Neural progenitor cell (in vitro differentiated cells): ENCODE measurements around the gene VWA8. TPM values are rescaled to one million over a fixed set of nuclear protein-coding genes. Genes with fewer than 3 reads are reported as not detected.

Experiments used
- DNase-seq: peaks from one replicate; pipeline ENCODE4 v3.0.0-alpha.2; 2016; ENCODE audit warnings: low spot score
- H2AFZ ChIP-seq: fragments of 200-600 bp; sonication (generic); replicated peaks from 2 replicates; pipeline ENCODE4 v1.6.1; 2016; ENCODE audit warnings: antibody characterized with exemption
- H3F3A ChIP-seq: fragments of 200-600 bp; sonication (generic); 2 replicates; pipeline ENCODE4 v1.6.1; 2016; ENCODE audit warnings: antibody characterized with exemption, low read depth
- H3K27ac ChIP-seq: fragments of 200-600 bp; sonication (generic); 2 replicates; pipeline ENCODE4 v1.5.1; 2016; ENCODE audit warnings: mild to moderate bottlenecking
- H3K27me3 ChIP-seq: fragments of 200-600 bp; sonication (generic); 2 replicates; pipeline ENCODE4 v1.6.1; 2016; ENCODE audit warnings: mild to moderate bottlenecking, moderate library complexity
- H3K36me3 ChIP-seq: fragments of 200-600 bp; sonication (generic); 2 replicates; pipeline ENCODE4 v1.5.1; 2016
- H3K4me1 ChIP-seq: fragments of 200-600 bp; sonication (generic); 2 replicates; pipeline ENCODE4 v1.6.1; 2016; ENCODE audit warnings: mixed run types
- H3K4me2 ChIP-seq: fragments of 200-600 bp; sonication (generic); 2 replicates; pipeline ENCODE4 v1.6.1; 2016
- H3K4me3 ChIP-seq: fragments of 200-600 bp; sonication (generic); 2 replicates; pipeline ENCODE4 v1.5.1; 2016
- H3K79me2 ChIP-seq: fragments of 200-600 bp; sonication (generic); 2 replicates; pipeline ENCODE4 v1.6.1; 2016; ENCODE audit warnings: low read depth
- H3K9ac ChIP-seq: fragments of 200-600 bp; sonication (generic); 2 replicates; pipeline ENCODE4 v1.6.1; 2016
- H3K9me3 ChIP-seq: fragments of 200-600 bp; sonication (generic); 2 replicates; pipeline ENCODE4 v1.5.1; 2016; ENCODE audit warnings: low read depth
- H4K20me1 ChIP-seq: fragments of 200-600 bp; sonication (generic); 2 replicates; pipeline ENCODE4 v1.6.1; 2016; ENCODE audit warnings: low read depth
- H3K27ac Mint-ChIP-seq: 3 replicates; pipeline ENCODE4 v1.8.0; 2021; ENCODE audit warnings: mixed read lengths
- H3K27me3 Mint-ChIP-seq: 2 replicates; pipeline ENCODE4 v1.8.0; 2022; ENCODE audit warnings: low read depth, mild to moderate bottlenecking, inconsistent platforms, moderate library complexity, mixed read lengths; ENCODE audit not compliant: insufficient read depth
- H3K36me3 Mint-ChIP-seq: 3 replicates; pipeline ENCODE4 v1.8.0; 2021; ENCODE audit warnings: mixed read lengths
- H3K4me1 Mint-ChIP-seq: 3 replicates; pipeline ENCODE4 v1.8.0; 2021; ENCODE audit warnings: mixed read lengths
- H3K4me3 Mint-ChIP-seq: 3 replicates; pipeline ENCODE4 v1.8.0; 2021; ENCODE audit warnings: mild to moderate bottlenecking, moderate library complexity, mixed read lengths
- H3K9me3 Mint-ChIP-seq: 3 replicates; pipeline ENCODE4 v1.8.0; 2020; ENCODE audit warnings: mixed read lengths
- CTCF ChIP-seq: fragments of 200-600 bp; sonication (generic); IDR thresholded peaks from 2 replicates; pipeline ENCODE4 v1.5.1; 2017; ENCODE audit warnings: antibody characterized with exemption, mild to moderate bottlenecking
- EZH2 ChIP-seq: fragments of 200-600 bp; sonication (generic); IDR thresholded peaks from 2 replicates; pipeline ENCODE4 v1.6.1; 2017; ENCODE audit warnings: antibody characterized with exemption, mild to moderate bottlenecking, moderate library complexity
- EZH2phosphoT487 ChIP-seq: fragments of 200-600 bp; sonication (generic); IDR thresholded peaks from 2 replicates; pipeline ENCODE4 v1.6.1; 2017; ENCODE audit warnings: antibody characterized with exemption
- total RNA-seq: library from RNA; depleted of rRNA; stranded (reverse); fragments of >200 nt; gene quantifications from 2 replicates; pipeline ENCODE4 v1.2.3, GENCODE V29; 2015; ENCODE audit warnings: low replicate concordance

Gene VWA8
- total RNA-seq, 1 donor from 2014 or later: 12.6 TPM

GRCh38 chr13:41919031-41919740 is 41.7 kb downstream of the VWA8 start:
- H3K4me1 Mint-ChIP-seq: no peaks in the 10 kb centered on the region
- no peak overlapping the region for H3K27ac ChIP-seq
- no peaks in the 10 kb centered on the region for H3K27me3 ChIP-seq
- H3K9me3 Mint-ChIP-seq: peaks cover 28% of the 10 kb centered on the region
- no peak overlapping the region for H3K27ac Mint-ChIP-seq
- peaks cover 9% of the 10 kb centered on the region for H3K79me2 ChIP-seq
- H3K4me2 ChIP-seq: no peak overlapping the region
- no peaks in the 10 kb centered on the region for H3K9me3 ChIP-seq
- H3K4me3 ChIP-seq: no peak overlapping the region
- H2AFZ ChIP-seq: no peak overlapping the region
- H3K9ac ChIP-seq: no peak overlapping the region
- peaks cover 11% of the 10 kb centered on the region for H3K36me3 Mint-ChIP-seq
- H3K4me3 Mint-ChIP-seq: no peak overlapping the region
- no peak for DNase-seq
- H3F3A ChIP-seq: no peaks in the 10 kb centered on the region
- no peaks in the 10 kb centered on the region for H3K4me1 ChIP-seq
- no peaks in the 10 kb centered on the region for H3K27me3 Mint-ChIP-seq
- no peaks in the 10 kb centered on the region for H4K20me1 ChIP-seq
- TF ChIP-seq EZH2phosphoT487 (no peak), CTCF (no peak), EZH2 (no peak)
- H3K36me3 ChIP-seq: no peaks in the 10 kb centered on the region

GRCh38 chr13:41917641-41918040 is 43.3 kb downstream of the VWA8 start:
- H4K20me1 ChIP-seq: no peaks in the 10 kb centered on the region
- no peak for DNase-seq
- no peaks in the 10 kb centered on the region for H3K36me3 ChIP-seq
- Mint-ChIP-seq H3K27me3 (no peaks in the 10 kb centered on the region), H3K4me1 (no peaks in the 10 kb centered on the region), H3K36me3 (peaks cover 3% of the 10 kb centered on the region), H3K4me3 (no peak overlapping the region), H3K9me3 (peaks cover 12% of the 10 kb centered on the region), H3K27ac (no peak overlapping the region)
- peaks cover 6% of the 10 kb centered on the region for H3K79me2 ChIP-seq
- H3K27me3 ChIP-seq: no peaks in the 10 kb centered on the region
- H3K9me3 ChIP-seq: no peaks in the 10 kb centered on the region
- H3F3A ChIP-seq: no peaks in the 10 kb centered on the region
- H3K4me3 ChIP-seq: no peak overlapping the region
- no peak overlapping the region for H3K9ac ChIP-seq
- TF ChIP-seq EZH2 (no peak), CTCF (no peak), EZH2phosphoT487 (no peak)
- no peaks in the 10 kb centered on the region for H3K4me1 ChIP-seq
- H3K4me2 ChIP-seq: no peak overlapping the region
- no peak overlapping the region for H3K27ac ChIP-seq
- H2AFZ ChIP-seq: no peak overlapping the region

- Histone ChIP-seq H3K27me3 (no peaks in the 10 kb centered on the region), H3K9ac (no peak overlapping the region), H3K27ac (no peak overlapping the region), H3K4me1 (no peaks in the 10 kb centered on the region), H2AFZ (no peak overlapping the region), H3K4me2 (no peak overlapping the region), H4K20me1 (no peaks in the 10 kb centered on the region), H3K4me3 (no peak overlapping the region), H3K36me3 (no peaks in the 10 kb centered on the region), H3K9me3 (no peaks in the 10 kb centered on the region), H3K79me2 (peaks cover 6% of the 10 kb centered on the region), H3F3A (no peaks in the 10 kb centered on the region)
- Mint-ChIP-seq H3K4me1 (no peaks in the 10 kb centered on the region), H3K27me3 (no peaks in the 10 kb centered on the region), H3K4me3 (no peak overlapping the region), H3K27ac (no peak overlapping the region), H3K36me3 (peaks cover under 1% of the 10 kb centered on the region), H3K9me3 (peaks cover 3% of the 10 kb centered on the region)
- no peak for DNase-seq
- TF ChIP-seq EZH2phosphoT487 (no peak), EZH2 (no peak), CTCF (no peak)
Observed at GRCh38 chr13:41916173-41916954, 44.5 kb downstream of the VWA8 start.
